GM23338 (cell line): ENCODE results near the gene MFAP5. TPM values are rescaled to one million over a fixed set of nuclear protein-coding genes. Genes with fewer than 3 reads are reported as not detected.

Experiments
- ATAC-seq: fragments of 200-7000 bp; cut with Tn5 transposase; 3 replicates; pipeline ENCODE4 v1.9.1; 2020
- DNase-seq: peaks from one replicate; pipeline ENCODE4 v3.0.0-alpha.2; 2015; ENCODE audit warnings: low spot score
- H2AFZ ChIP-seq: fragments of 200-600 bp; sonication (generic); 2 replicates; pipeline ENCODE4 v1.8.0; 2016; ENCODE audit warnings: antibody characterized with exemption, mild to moderate bottlenecking, moderate library complexity
- H3F3A ChIP-seq: fragments of 200-600 bp; sonication (generic); replicated peaks from 2 replicates; pipeline ENCODE4 v1.8.0; 2017; ENCODE audit warnings: antibody characterized with exemption, mixed run types, low read depth
- H3K27ac ChIP-seq: fragments of 200-600 bp; sonication (generic); 2 replicates; pipeline ENCODE4 v1.6.1; 2016; ENCODE audit warnings: low read depth
- H3K27me3 ChIP-seq: fragments of 200-600 bp; sonication (generic); 2 replicates; pipeline ENCODE4 v1.8.0; 2016; ENCODE audit warnings: mild to moderate bottlenecking, mixed run types, moderate library complexity; ENCODE audit not compliant: insufficient read depth
- H3K36me3 ChIP-seq: fragments of 200-600 bp; sonication (generic); 2 replicates; pipeline ENCODE4 v1.8.0; 2016; ENCODE audit warnings: mild to moderate bottlenecking; ENCODE audit not compliant: insufficient read depth
- H3K4me1 ChIP-seq: fragments of 200-600 bp; sonication (generic); 2 replicates; pipeline ENCODE4 v1.8.0; 2016; ENCODE audit warnings: mild to moderate bottlenecking, moderate library complexity; ENCODE audit not compliant: insufficient read depth
- H3K4me2 ChIP-seq: fragments of 200-600 bp; sonication (generic); 2 replicates; pipeline ENCODE4 v1.7.1; 2017; ENCODE audit warnings: mixed run types
- H3K4me3 ChIP-seq: fragments of 200-600 bp; sonication (generic); 2 replicates; pipeline ENCODE4 v1.6.1; 2016; ENCODE audit warnings: mixed run types
- H3K79me2 ChIP-seq: fragments of 200-600 bp; sonication (generic); replicated peaks from 2 replicates; pipeline ENCODE4 v1.8.0; 2017; ENCODE audit warnings: mild to moderate bottlenecking; ENCODE audit not compliant: insufficient read depth
- H3K9me2 ChIP-seq: fragments of 200-600 bp; sonication (generic); 2 replicates; pipeline ENCODE4 v1.8.0; 2017; ENCODE audit not compliant: insufficient read depth
- H4K20me1 ChIP-seq: fragments of 200-600 bp; sonication (generic); replicated peaks from 2 replicates; pipeline ENCODE4 v1.8.0; 2017; ENCODE audit warnings: mild to moderate bottlenecking; ENCODE audit not compliant: insufficient read depth
- H3K27ac Mint-ChIP-seq: 2 replicates; pipeline ENCODE4 v1.8.0; 2020; ENCODE audit warnings: inconsistent platforms, mild to moderate bottlenecking, moderate library complexity, mixed read lengths
- H3K27me3 Mint-ChIP-seq: 3 replicates; pipeline ENCODE4 v1.8.0; 2022; ENCODE audit warnings: low read depth, mild to moderate bottlenecking, moderate library complexity, mixed read lengths, inconsistent platforms; ENCODE audit not compliant: insufficient read depth, poor library complexity
- H3K36me3 Mint-ChIP-seq: 3 replicates; pipeline ENCODE4 v1.8.0; 2021; ENCODE audit warnings: low read depth, mild to moderate bottlenecking, inconsistent platforms, moderate library complexity, mixed read lengths
- H3K4me1 Mint-ChIP-seq: 3 replicates; pipeline ENCODE4 v1.8.0; 2020; ENCODE audit warnings: mild to moderate bottlenecking, inconsistent platforms, mixed read lengths
- H3K4me3 Mint-ChIP-seq: 3 replicates; pipeline ENCODE4 v1.8.0; 2021; ENCODE audit warnings: moderate library complexity, mild to moderate bottlenecking, inconsistent platforms, mixed read lengths
- H3K9me3 Mint-ChIP-seq: 3 replicates; pipeline ENCODE4 v1.8.0; 2020; ENCODE audit warnings: moderate library complexity, mild to moderate bottlenecking, inconsistent platforms, mixed read lengths
- ETS1 ChIP-seq: IDR thresholded peaks from 2 replicates; pipeline ENCODE4 v1.6.1; 2016; ENCODE audit warnings: antibody characterized with exemption
- EZH2 ChIP-seq: fragments of 200-600 bp; sonication (generic); IDR thresholded peaks from one replicate; pipeline ENCODE4 v1.8.0; 2017; ENCODE audit warnings: antibody characterized with exemption, mild to moderate bottlenecking, low read depth; ENCODE audit not compliant: unreplicated experiment
- EZH2phosphoT487 ChIP-seq: fragments of 200-600 bp; sonication (generic); IDR thresholded peaks from one replicate; pipeline ENCODE4 v1.8.1; 2018; ENCODE audit warnings: antibody characterized with exemption; ENCODE audit not compliant: unreplicated experiment
- NANOG ChIP-seq: IDR thresholded peaks from 2 replicates; pipeline ENCODE4 v1.6.1; 2016; ENCODE audit warnings: antibody characterized with exemption, borderline replicate concordance
- POLR2AphosphoS5 ChIP-seq: IDR thresholded peaks from 2 replicates; pipeline ENCODE4 v1.6.1; 2016; ENCODE audit warnings: antibody characterized with exemption, low read depth
- STAT1 ChIP-seq: IDR thresholded peaks from one replicate; pipeline ENCODE4 v1.6.1; 2016; ENCODE audit warnings: antibody characterized with exemption; ENCODE audit not compliant: unreplicated experiment
- ZNF114 ChIP-seq: fragments of 250-450 bp; sonication (Bioruptor Pico); IDR thresholded peaks from 2 replicates; pipeline ENCODE4 v1.5.0; 2020; ENCODE audit warnings: mild to moderate bottlenecking, moderate library complexity
- ZNF462 ChIP-seq: fragments of 250-450 bp; sonication (Bioruptor Pico); IDR thresholded peaks from 2 replicates; pipeline ENCODE4 v1.5.0; 2020; ENCODE audit warnings: mild to moderate bottlenecking, moderate library complexity
- polyA plus RNA-seq: library from polyadenylated mRNA; unstranded; fragments of >200 nt; fragmentation: Nextera tagmentation; extraction: Ambion mirVana; gene quantifications from 2 replicates; pipeline ENCODE4 v1.2.1, GENCODE V29; 2016
- total RNA-seq: library from RNA; depleted of rRNA; stranded (reverse); fragments of >200 nt; shearing (Covaris generic); gene quantifications from 2 replicates; pipeline ENCODE4 v1.2.3, GENCODE V29; 2014

The MFAP5 gene
- total and polyA plus RNA-seq, 2 experiments from 2014 or later, result 0.68 to 0.90 TPM

GRCh38 chr12:8709124-8709830 is 46.7 kb upstream of the MFAP5 start (continued):
- TF ChIP-seq ZNF462 (CRISPR knock-in tag) (no peak), ETS1 (no peak), ZNF114 (no peak), EZH2phosphoT487 (no peak), EZH2 (no peak), POLR2AphosphoS5 (no peak)

- H4K20me1 ChIP-seq, result peaks cover 37% of the 10 kb centered on the region
- DNase-seq, result no peak
- no peak for TF ChIP-seq STAT1
- TF ChIP-seq ZNF462 (CRISPR knock-in tag), result no peak
- no peak for TF ChIP-seq NANOG
Measured at GRCh38 chr12:8702159-8702558, 39.5 kb upstream of the MFAP5 start.

More at GRCh38 chr12:8702159-8702558, 39.5 kb upstream of the MFAP5 start:
- no peak for ATAC-seq
- H3K27ac Mint-ChIP-seq, result peak overlapping the region; percentile 40; the same call in 1 of the 2 replicates
- Histone ChIP-seq H3K9me2 (no peaks in the 10 kb centered on the region), H3K27me3 (no peaks in the 10 kb centered on the region), H3K4me3 (no peak overlapping the region), H3K36me3 (no peaks in the 10 kb centered on the region), H3K27ac (no peak overlapping the region), H3K4me1 (peaks cover 17% of the 10 kb centered on the region), H2AFZ (no peak overlapping the region), H3K4me2 (no peak overlapping the region), H3K79me2 (peaks cover 87% of the 10 kb centered on the region), H3F3A (no peaks in the 10 kb centered on the region)
- H3K4me3 Mint-ChIP-seq, result no peak overlapping the region; the same call in 2 of the 3 replicates
- peaks cover 34% of the 10 kb centered on the region for H3K4me1 Mint-ChIP-seq
- H3K9me3 Mint-ChIP-seq, result no peaks in the 10 kb centered on the region
- peaks cover 17% of the 10 kb centered on the region for H3K27me3 Mint-ChIP-seq
- H3K36me3 Mint-ChIP-seq, result peaks cover 23% of the 10 kb centered on the region
